SK-N-SH (cell line): Measurements from ENCODE around the gene RUVBL1. TPM values are rescaled to one million over a fixed set of nuclear protein-coding genes. Genes with fewer than 3 reads are reported as not detected.
"Not testable (repeated sequence)": the region's sequence is repeated elsewhere in the genome, so short reads cannot be mapped to it uniquely, and the experiment has no call there.

ENCODE experiments used
- CTCF ChIA-PET: fragments of 300-600, 350-600 bp; formaldehyde crosslinking; extraction: SDS; loops from one replicate; lab custom pipeline; 2021; lab: Yijun Ruan, JAX
- POLR2A ChIA-PET: fragments of 350-600 bp; sonication (Branson Sonifier 250); formaldehyde crosslinking; extraction: SDS; loops from one replicate; lab custom pipeline; 2020; ENCODE audit warnings: antibody characterized with exemption, inconsistent platforms; lab: Yijun Ruan, JAX
- DNase-seq: peaks from one replicate; pipeline ENCODE4 v3.0.0; 2012
- H2AFZ ChIP-seq: fragments of 200-600 bp; sonication (generic); 2 replicates; pipeline ENCODE4 v1.8.1; 2016; ENCODE audit warnings: antibody characterized with exemption, mild to moderate bottlenecking, low read depth
- H3F3A ChIP-seq: fragments of 200-600 bp; sonication (generic); replicated peaks from 2 replicates; pipeline ENCODE3; 2016; ENCODE audit warnings: antibody characterized with exemption, mild to moderate bottlenecking; ENCODE audit not compliant: insufficient read depth
- H3K27ac ChIP-seq, 2 experiments: fragments of 200-500 bp in 1 of 2; fragments of 200-600 bp in 1 of 2; sonication (Bioruptor generic) in 1 of 2; sonication (generic), shearing (Covaris generic) in 1 of 2; 2 replicates each; pipeline versions ENCODE4 v1.5.1 to v1.6.1; 2014 to 2016; ENCODE audit warnings: low read depth in 2 of 2, inconsistent platforms in 1 of 2, low read length in 1 of 2, mild to moderate bottlenecking in 1 of 2, mixed read lengths in 1 of 2
- H3K27me3 ChIP-seq: fragments of 200-600 bp; sonication (generic), shearing (Covaris generic); 2 replicates; pipeline ENCODE4 v1.6.1; 2016; ENCODE audit warnings: mixed run types; ENCODE audit not compliant: insufficient read depth
- H3K36me3 ChIP-seq, 2 experiments: fragments of 200-500 bp in 1 of 2; fragments of 200-600 bp in 1 of 2; sonication (Bioruptor generic) in 1 of 2; sonication (generic) in 1 of 2; replicated peaks in 1 of 2; 2 replicates each; pipeline versions ENCODE3 to v1.5.1; 2014 to 2016; ENCODE audit warnings: low read length in 1 of 2, mild to moderate bottlenecking in 1 of 2; ENCODE audit not compliant: insufficient read depth in 2 of 2, control insufficient read depth in 1 of 2
- H3K4me1 ChIP-seq, 2 experiments: fragments of 200-500 bp in 1 of 2; fragments of 200-600 bp in 1 of 2; sonication (Bioruptor generic) in 1 of 2; sonication (generic), shearing (Covaris generic) in 1 of 2; 2 replicates each; pipeline versions ENCODE4 v1.5.1 to v1.6.1; 2014 to 2016; ENCODE audit warnings: low read depth in 1 of 2, low read length in 1 of 2, mixed run types in 1 of 2; ENCODE audit not compliant: insufficient read depth in 2 of 2, control insufficient read depth in 1 of 2
- H3K4me2 ChIP-seq: fragments of 200-600 bp; sonication (generic), shearing (Covaris generic); 2 replicates; pipeline ENCODE4 v1.6.1; 2017; ENCODE audit warnings: mixed run types
- H3K4me3 ChIP-seq, 2 experiments: fragments of 200-500 bp in 1 of 2; fragments of 200-600 bp in 1 of 2; sonication (Bioruptor generic) in 1 of 2; sonication (generic), shearing (Covaris generic) in 1 of 2; 2 replicates each; pipeline versions ENCODE4 v1.5.1 to v1.8.1; 2014 to 2016; ENCODE audit warnings: low read depth in 2 of 2, inconsistent platforms in 1 of 2, low read length in 1 of 2, mild to moderate bottlenecking in 1 of 2, mixed read lengths in 1 of 2, moderate library complexity in 1 of 2
- H3K79me2 ChIP-seq: fragments of 200-600 bp; sonication (generic); 2 replicates; pipeline ENCODE4 v1.8.1; 2017; ENCODE audit warnings: mild to moderate bottlenecking; ENCODE audit not compliant: insufficient read depth
- H3K9ac ChIP-seq: fragments of 200-600 bp; sonication (generic); 2 replicates; pipeline ENCODE4 v1.6.1; 2017; ENCODE audit warnings: mixed run types
- H3K9me2 ChIP-seq: fragments of 200-600 bp; sonication (generic); 2 replicates; pipeline ENCODE4 v1.6.1; 2017; ENCODE audit warnings: mixed run types
- H3K9me3 ChIP-seq: fragments of 200-600 bp; sonication (generic); 2 replicates; pipeline ENCODE4 v1.6.1; 2017; ENCODE audit warnings: mixed run types, mild to moderate bottlenecking, moderate library complexity
- H4K20me1 ChIP-seq: fragments of 200-600 bp; sonication (generic); 2 replicates; pipeline ENCODE4 v1.6.1; 2017; ENCODE audit warnings: mild to moderate bottlenecking, mixed run types; ENCODE audit not compliant: insufficient read depth
- EP300 ChIP-seq, 2 experiments: IDR thresholded peaks; 2 replicates each; pipeline versions ENCODE4 v1.4.0 to v1.6.1; 2012; ENCODE audit warnings: borderline replicate concordance in 1 of 2, low read depth in 1 of 2, low read length in 1 of 2
- EZH2phosphoT487 ChIP-seq: fragments of 200-600 bp; sonication (generic); IDR thresholded peaks from 2 replicates; pipeline ENCODE4 v1.6.1; 2017; ENCODE audit warnings: low read depth, mixed run types, mild to moderate bottlenecking, antibody characterized with exemption, moderate library complexity, borderline replicate concordance
- FOXJ3 ChIP-seq: sonication (generic); formaldehyde crosslinking; IDR thresholded peaks from 2 replicates; pipeline ENCODE4 v1.5.1; 2020; ENCODE audit warnings: mild to moderate bottlenecking, missing genetic modification reagents
- JUND ChIP-seq: IDR thresholded peaks from 2 replicates; pipeline ENCODE4 v1.4.0; 2012
- MXI1 ChIP-seq: IDR thresholded peaks from 2 replicates; pipeline ENCODE4 v1.6.1; 2012; ENCODE audit warnings: mild to moderate bottlenecking, low read depth, low read length, improper control_type of control experiment
- POLR2AphosphoS5 ChIP-seq: IDR thresholded peaks from 2 replicates; pipeline ENCODE4 v1.6.1; 2012; ENCODE audit warnings: low read depth, low read length
- RFX5 ChIP-seq: IDR thresholded peaks from 2 replicates; pipeline ENCODE4 v1.6.1; 2012; ENCODE audit warnings: mild to moderate bottlenecking, improper control_type of control experiment, low read length
- SIN3A ChIP-seq: IDR thresholded peaks from 2 replicates; pipeline ENCODE4 v1.6.1; 2012; ENCODE audit warnings: low read depth, mild to moderate bottlenecking, low read length, moderate library complexity, borderline replicate concordance
- TAF1 ChIP-seq: IDR thresholded peaks from 2 replicates; pipeline ENCODE4 v1.6.1; 2012; ENCODE audit warnings: low read depth, mild to moderate bottlenecking, low read length, moderate library complexity, borderline replicate concordance
- WGBS: methylation state at CpG from one replicate; pipeline ENCODE4 v1.1.6; 2017; ENCODE audit warnings: low lambda C conversion rate; 5-methylcytosine and 5-hydroxymethylcytosine counted together
- polyA plus RNA-seq, 3 experiments: library from polyadenylated mRNA; depleted of rRNA; stranded (reverse); fragments of >200 nt; gene quantifications; 2 replicates each; pipeline ENCODE4 v1.2.3, GENCODE V29; 2012
- TF ChIP-seq, protein P1 (sequence below): IDR thresholded peaks from 2 replicates; pipeline ENCODE4 v1.4.0; 2012; ENCODE audit warnings: low read depth, borderline replicate concordance
- TF ChIP-seq, protein P2 (sequence below): fragments of 150-350 bp; IDR thresholded peaks from 2 replicates; pipeline ENCODE4 v1.6.1; 2017; ENCODE audit warnings: antibody characterized with exemption, low read length, low read depth, borderline replicate concordance
- TF ChIP-seq, protein P3 (sequence below): IDR thresholded peaks from 2 replicates; pipeline ENCODE4 v1.4.0; 2012; ENCODE audit warnings: low read depth, borderline replicate concordance

The RUVBL1 gene
- polyA plus RNA-seq, 1 of the 3 experiments (the other 2 are of a cell fraction): 140 TPM

DNA sequence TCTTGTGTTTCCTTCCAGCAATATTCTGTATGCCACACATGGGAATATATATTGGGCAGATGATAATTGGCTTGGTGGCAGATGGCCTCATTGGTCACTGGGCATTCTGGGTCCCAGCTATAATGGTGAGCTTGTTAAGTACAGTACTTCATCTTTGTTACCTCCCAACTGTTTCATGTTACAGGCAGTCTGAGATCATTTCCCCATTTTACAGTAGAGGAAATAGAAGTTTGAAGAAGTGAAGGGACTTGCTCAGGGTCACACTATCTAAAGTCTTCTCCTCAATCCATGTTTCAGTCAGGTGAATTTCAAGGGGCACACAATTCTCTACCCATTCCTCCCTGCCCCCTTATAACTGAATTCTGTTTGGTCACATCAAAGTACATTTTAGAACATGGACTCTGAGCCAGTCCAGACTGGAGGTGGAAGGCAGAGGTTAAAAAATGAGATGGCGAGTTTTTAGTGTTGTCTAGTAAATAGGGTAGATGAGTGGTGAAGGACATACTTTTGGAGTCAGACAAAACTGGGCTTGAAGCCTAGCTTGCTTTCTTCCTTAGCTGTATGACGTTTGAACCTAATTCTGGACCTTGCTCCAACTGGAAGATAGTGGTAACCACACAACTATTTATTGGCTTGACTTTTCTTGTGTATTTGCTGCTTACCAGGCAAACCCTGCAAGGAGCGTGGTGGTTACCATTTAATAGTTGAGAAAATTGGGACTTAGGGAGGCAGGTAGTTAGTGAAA, 32.2 kb upstream of the RUVBL1 start:
- CTCF ChIA-PET: interaction anchor here (1.4 to 1.6 kb wide), 3 partner anchors 15 to 87 kb away, joined by 3 to 5 read pairs (median 5); no protein-coding TSS in a partner anchor
- Histone ChIP-seq H3F3A (peaks cover 18% of the 10 kb centered on the region), H3K4me1 (peaks cover 4 to 12% of the 10 kb centered on the region in 2 experiments; a peak in 2 of 4 replicates), H3K79me2 (peaks cover 18% of the 10 kb centered on the region), H4K20me1 (no peaks in the 10 kb centered on the region), H3K27me3 (no peaks in the 10 kb centered on the region), H3K4me2 (no peak overlapping the region), H3K27ac (no peak overlapping the region), H3K9ac (no peak overlapping the region), H3K9me3 (no peaks in the 10 kb centered on the region), H3K9me2 (no peaks in the 10 kb centered on the region), H2AFZ (no peak overlapping the region), H3K4me3 (no peak overlapping the region; a peak in 1 of 4 replicates), H3K36me3 (peaks cover 16 to 18% of the 10 kb centered on the region in 2 experiments)
- POLR2A ChIA-PET: no interaction called here
- TF ChIP-seq, protein P1, sequence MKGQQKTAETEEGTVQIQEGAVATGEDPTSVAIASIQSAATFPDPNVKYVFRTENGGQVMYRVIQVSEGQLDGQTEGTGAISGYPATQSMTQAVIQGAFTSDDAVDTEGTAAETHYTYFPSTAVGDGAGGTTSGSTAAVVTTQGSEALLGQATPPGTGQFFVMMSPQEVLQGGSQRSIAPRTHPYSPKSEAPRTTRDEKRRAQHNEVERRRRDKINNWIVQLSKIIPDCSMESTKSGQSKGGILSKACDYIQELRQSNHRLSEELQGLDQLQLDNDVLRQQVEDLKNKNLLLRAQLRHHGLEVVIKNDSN: no peak
- TF ChIP-seq RFX5 (no peak), SIN3A (no peak)
- no peak for DNase-seq
- 73% methylated on average over 3 of the region's 3 CpGs for WGBS

DNA sequence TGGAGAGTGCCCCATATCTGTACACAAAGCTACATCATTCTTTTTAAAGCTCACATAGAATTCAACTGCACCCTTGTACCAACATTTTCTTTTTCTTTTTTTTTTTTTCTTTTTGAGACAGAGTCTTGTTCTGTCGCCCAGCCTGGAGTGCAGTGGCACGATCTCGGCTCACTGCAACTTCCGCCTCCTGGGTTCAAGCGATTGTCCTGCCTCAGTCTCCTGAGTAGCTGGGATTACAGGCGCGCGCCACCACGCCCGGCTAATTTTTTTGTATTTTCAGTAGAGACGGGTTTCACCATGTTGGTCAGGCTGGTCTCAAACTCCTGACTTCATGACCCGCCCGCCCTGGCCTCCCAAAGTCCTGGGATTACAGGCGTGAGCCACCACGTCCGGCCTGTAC, 30.7 kb upstream of the RUVBL1 start:
- peak overlapping the region; percentile 65; the same call in 1 of the 2 replicates for H2AFZ ChIP-seq
- H3K79me2 ChIP-seq: peaks cover 18% of the 10 kb centered on the region
- H3K4me1 ChIP-seq, H3K27me3 ChIP-seq, H3K9me3 ChIP-seq, DNase-seq, H4K20me1 ChIP-seq, H3K9me2 ChIP-seq: not testable (repeated sequence)
- H3K4me2 ChIP-seq: peak overlapping the region; percentile 69
- H3K4me3 ChIP-seq: peak overlapping the region; percentile 82 to 89
- peak overlapping the region in 1 of 2 experiments; percentile 76; a peak in 2 of 4 replicates for H3K27ac ChIP-seq
- POLR2A ChIA-PET: interaction anchor here (1.0 to 1.9 kb wide), 3 partner anchors 14 to 59 kb away, joined by 5 to 8 read pairs (median 5); partner anchors contain the start of gene RUVBL1
- H3K36me3 ChIP-seq: peaks cover 16 to 18% of the 10 kb centered on the region in 2 experiments
- H3F3A ChIP-seq: peaks cover 18% of the 10 kb centered on the region
- CTCF ChIA-PET: interaction anchor here (1.0 to 1.3 kb wide), 2 partner anchors 21 to 44 kb away, joined by 3 to 4 read pairs; no protein-coding TSS in a partner anchor
- H3K9ac ChIP-seq: peak overlapping the region; percentile 77
- 92% methylated on average over 15 of the region's 16 CpGs for WGBS

DNA sequence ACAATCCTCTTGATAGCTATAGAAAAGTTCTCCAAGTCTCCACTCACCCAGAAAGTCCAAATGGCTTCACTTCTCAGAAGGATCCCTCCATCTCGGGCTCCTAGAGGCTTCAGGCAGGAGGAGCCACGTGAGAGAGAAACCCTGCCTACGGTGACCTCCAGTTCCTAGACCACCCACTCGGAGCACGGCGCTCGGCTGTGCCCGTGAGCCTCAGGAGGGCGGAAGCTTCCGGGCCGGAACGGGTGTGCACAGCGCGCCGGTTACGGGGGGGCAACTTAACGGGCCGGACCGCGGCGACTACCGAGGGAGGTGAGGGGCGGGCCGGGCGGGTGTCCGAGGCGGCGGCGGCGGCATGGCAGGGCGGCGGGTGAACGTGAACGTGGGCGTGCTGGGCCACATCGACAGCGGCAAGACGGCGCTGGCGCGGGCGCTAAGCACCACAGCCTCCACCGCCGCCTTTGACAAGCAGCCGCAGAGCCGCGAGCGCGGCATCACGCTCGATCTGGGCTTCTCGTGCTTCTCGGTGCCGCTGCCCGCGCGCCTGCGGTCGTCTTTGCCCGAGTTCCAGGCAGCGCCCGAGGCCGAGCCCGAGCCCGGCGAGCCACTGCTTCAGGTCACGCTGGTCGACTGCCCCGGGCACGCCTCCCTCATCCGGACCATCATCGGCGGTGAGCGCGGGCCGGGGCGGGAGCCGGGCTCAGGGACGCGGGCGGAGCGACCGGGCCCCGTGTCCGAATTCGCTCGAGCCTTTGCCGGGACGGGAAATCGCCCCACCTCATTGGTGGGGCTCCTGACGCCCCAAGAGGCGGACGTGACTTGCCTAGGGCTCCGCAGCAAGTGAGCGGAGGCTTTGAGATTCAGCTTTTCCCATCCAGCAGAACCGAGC, 29.8 kb upstream of the RUVBL1 start, which contains the start of gene EEFSEC:
Gene EEFSEC (plus strand): TSS at position 326 of the 886 bp plus-strand sequence. CDS start 27 bp downstream, at position 353.
- peak within 1 kb of the TSS; percentile 69 for H3K4me2 ChIP-seq
- no peaks in the 10 kb centered on the region for H3K9me3 ChIP-seq
- ChIA-PET CTCF (interaction anchor here (0.8 to 1.3 kb wide), 7 partner anchors 8 to 58 kb away, joined by 3 to 5 read pairs (median 4); partner anchors contain the start of gene RUVBL1), POLR2A (interaction anchor here (0.6 to 1.9 kb wide), 9 partner anchors 15 to 399 kb away, joined by 3 to 17 read pairs (median 5); partner anchors contain the start of gene RUVBL1)
- H3K79me2 ChIP-seq: peaks cover 18% of the 10 kb centered on the region
- no peaks in the 10 kb centered on the region for H3K27me3 ChIP-seq
- peaks cover 4% of the 10 kb centered on the region in 2 experiments; a peak in 1 of 4 replicates for H3K4me1 ChIP-seq
- peak within 1 kb of the TSS; percentile 82 to 89 for H3K4me3 ChIP-seq
- DNase-seq: peak; percentile 90
- H3K36me3 ChIP-seq: peaks cover 16% of the 10 kb centered on the region in 2 experiments
- H4K20me1 ChIP-seq: no peaks in the 10 kb centered on the region
- no peaks in the 10 kb centered on the region for H3K9me2 ChIP-seq
- H3F3A ChIP-seq: peaks cover 18% of the 10 kb centered on the region
- H3K9ac ChIP-seq: peak within 1 kb of the TSS; percentile 77
- peak within 1 kb of the TSS; percentile 76 to 78 for H3K27ac ChIP-seq
- 3% methylated on average over 11 of the region's 96 CpGs for WGBS
- peak within 1 kb of the TSS; percentile 99 for H2AFZ ChIP-seq
- TF ChIP-seq FOXJ3 (CRISPR knock-in tag) (0 out of 2 replicates have a peak, but pooled peaks have one; percentile 17), EZH2phosphoT487 (no peak), SIN3A (peak; percentile 38; the same call in 1 of the 2 replicates), MXI1 (peak; percentile 52; the same call in 1 of the 2 replicates), TAF1 (peak; percentile 88), POLR2AphosphoS5 (0 out of 2 replicates have a peak, but pooled peaks have one; percentile 33), EP300 (IDR thresholded peaks at IDR 0.05; ENCODE audit: borderline replicate concordance in 1 of 2, low read depth in 1 of 2, low read length in 1 of 2) (no peak), JUND (no peak)
- TF ChIP-seq, protein P2, sequence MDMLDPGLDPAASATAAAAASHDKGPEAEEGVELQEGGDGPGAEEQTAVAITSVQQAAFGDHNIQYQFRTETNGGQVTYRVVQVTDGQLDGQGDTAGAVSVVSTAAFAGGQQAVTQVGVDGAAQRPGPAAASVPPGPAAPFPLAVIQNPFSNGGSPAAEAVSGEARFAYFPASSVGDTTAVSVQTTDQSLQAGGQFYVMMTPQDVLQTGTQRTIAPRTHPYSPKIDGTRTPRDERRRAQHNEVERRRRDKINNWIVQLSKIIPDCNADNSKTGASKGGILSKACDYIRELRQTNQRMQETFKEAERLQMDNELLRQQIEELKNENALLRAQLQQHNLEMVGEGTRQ: no peak
- TF ChIP-seq, protein P3, sequence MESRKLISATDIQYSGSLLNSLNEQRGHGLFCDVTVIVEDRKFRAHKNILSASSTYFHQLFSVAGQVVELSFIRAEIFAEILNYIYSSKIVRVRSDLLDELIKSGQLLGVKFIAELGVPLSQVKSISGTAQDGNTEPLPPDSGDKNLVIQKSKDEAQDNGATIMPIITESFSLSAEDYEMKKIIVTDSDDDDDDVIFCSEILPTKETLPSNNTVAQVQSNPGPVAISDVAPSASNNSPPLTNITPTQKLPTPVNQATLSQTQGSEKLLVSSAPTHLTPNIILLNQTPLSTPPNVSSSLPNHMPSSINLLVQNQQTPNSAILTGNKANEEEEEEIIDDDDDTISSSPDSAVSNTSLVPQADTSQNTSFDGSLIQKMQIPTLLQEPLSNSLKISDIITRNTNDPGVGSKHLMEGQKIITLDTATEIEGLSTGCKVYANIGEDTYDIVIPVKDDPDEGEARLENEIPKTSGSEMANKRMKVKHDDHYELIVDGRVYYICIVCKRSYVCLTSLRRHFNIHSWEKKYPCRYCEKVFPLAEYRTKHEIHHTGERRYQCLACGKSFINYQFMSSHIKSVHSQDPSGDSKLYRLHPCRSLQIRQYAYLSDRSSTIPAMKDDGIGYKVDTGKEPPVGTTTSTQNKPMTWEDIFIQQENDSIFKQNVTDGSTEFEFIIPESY: 0 out of 2 replicates have a peak, but pooled peaks have one; percentile 32
